ENCODE results near the gene DKC1.

The DKC1 gene

GRCh38 chrX:154762537-154763296, at the start of gene DKC1:
Gene DKC1 (plus strand): TSS chrX:154762864. CDS start chrX:154762966, 102 bp downstream.
- DNase-seq (ENCODE audit: low read depth), result peak; percentile 73

GRCh38 chrX:154714925-154715324, 47.7 kb upstream of the DKC1 start:
- no peak for DNase-seq (ENCODE audit: low read depth)

GRCh38 chrX:154715825-154716224, 46.8 kb upstream of the DKC1 start:
- DNase-seq (ENCODE audit: low read depth), result no peak

GRCh38 chrX:154717824-154718223, 44.8 kb upstream of the DKC1 start:
- DNase-seq (ENCODE audit: low read depth), result no peak

- DNase-seq (ENCODE audit: low read depth), result no peak
Measured at GRCh38 chrX:154718616-154719015, 44.0 kb upstream of the DKC1 start.

- no peak for DNase-seq (ENCODE audit: low read depth)
Measured at GRCh38 chrX:154719132-154719675, 43.5 kb upstream of the DKC1 start.

- no peak for DNase-seq (ENCODE audit: low read depth)
Measured at GRCh38 chrX:154720067-154720466, 42.6 kb upstream of the DKC1 start.

GRCh38 chrX:154721155-154721554, 41.5 kb upstream of the DKC1 start:
- no peak for DNase-seq (ENCODE audit: low read depth)

- DNase-seq (ENCODE audit: low read depth), result no peak
Measured at GRCh38 chrX:154724993-154725756, 37.5 kb upstream of the DKC1 start.

GRCh38 chrX:154727418-154727817, 35.2 kb upstream of the DKC1 start:
- DNase-seq (ENCODE audit: low read depth), result no peak

- DNase-seq (ENCODE audit: low read depth), result no peak
Measured at GRCh38 chrX:154727871-154728270, 34.8 kb upstream of the DKC1 start.

GRCh38 chrX:154728431-154729190, 34.1 kb upstream of the DKC1 start:
- no peak for DNase-seq (ENCODE audit: low read depth)

GRCh38 chrX:154729439-154729838, 33.2 kb upstream of the DKC1 start:
- DNase-seq (ENCODE audit: low read depth), result no peak

- DNase-seq (ENCODE audit: low read depth), result no peak
Measured at GRCh38 chrX:154730253-154730891, 32.3 kb upstream of the DKC1 start.

- no peak for DNase-seq (ENCODE audit: low read depth)
Measured at GRCh38 chrX:154731184-154731583, 31.5 kb upstream of the DKC1 start.

GRCh38 chrX:154731881-154732280, 30.8 kb upstream of the DKC1 start:
- DNase-seq (ENCODE audit: low read depth), result no peak

- no peak for DNase-seq (ENCODE audit: low read depth)
Measured at GRCh38 chrX:154732421-154733065, 30.1 kb upstream of the DKC1 start.

GRCh38 chrX:154733066-154733425, 29.6 kb upstream of the DKC1 start:
- no peak for DNase-seq (ENCODE audit: low read depth)

- DNase-seq (ENCODE audit: low read depth), result no peak
Measured at GRCh38 chrX:154734061-154734781, 28.4 kb upstream of the DKC1 start.

GRCh38 chrX:154735695-154736393, 26.8 kb upstream of the DKC1 start:
- no peak for DNase-seq (ENCODE audit: low read depth)

Measured in HS-5 (cell line).